H1 (cell line): ENCODE results near the gene MID1.

ENCODE experiments used
- CBX5 ChIP-seq: fragments of 300-800, 300-1000 bp; sonication (generic); IDR thresholded peaks from 2 replicates; pipeline ENCODE4 v1.7.1; 2016; ENCODE audit warnings: antibody characterized with exemption, low read length, low read depth
- CHD2 ChIP-seq: IDR thresholded peaks from 2 replicates; pipeline ENCODE4 v1.6.1; 2012; ENCODE audit warnings: low read length, improper control_type of control experiment
- EP300 ChIP-seq, 2 experiments: IDR thresholded peaks; 1 replicate in 1 of 2; 2 replicates in 1 of 2; pipeline ENCODE4 v1.6.1; 2011 to 2012; ENCODE audit warnings: low read depth in 2 of 2, low read length in 2 of 2, mild to moderate bottlenecking in 2 of 2, borderline replicate concordance in 1 of 2, inconsistent platforms in 1 of 2, moderate library complexity in 1 of 2
- EZH2 ChIP-seq: fragments of 200-600 bp; sonication (generic); IDR thresholded peaks from 2 replicates; pipeline ENCODE4 v1.7.1; 2012; ENCODE audit warnings: low read depth, mild to moderate bottlenecking, moderate library complexity, low read length, inconsistent platforms; ENCODE audit not compliant: severe bottlenecking
- JUN ChIP-seq: IDR thresholded peaks from 2 replicates; pipeline ENCODE4 v1.6.1; 2011; ENCODE audit warnings: low read depth, mild to moderate bottlenecking, improper control_type of control experiment, low read length
- NRF1 ChIP-seq: IDR thresholded peaks from 2 replicates; pipeline ENCODE4 v1.6.1; 2011; ENCODE audit warnings: mild to moderate bottlenecking, low read depth, low read length, improper control_type of control experiment
- POLR2AphosphoS5 ChIP-seq: IDR thresholded peaks from 2 replicates; pipeline ENCODE4 v1.6.1; 2011; ENCODE audit warnings: low read depth, low read length
- RXRA ChIP-seq: IDR thresholded peaks from 2 replicates; pipeline ENCODE4 v1.6.1; 2011; ENCODE audit warnings: low read depth, mild to moderate bottlenecking, low read length, moderate library complexity; ENCODE audit not compliant: insufficient read depth
- TBP ChIP-seq: IDR thresholded peaks from 2 replicates; pipeline ENCODE4 v1.6.1; 2011; ENCODE audit warnings: low read depth, low read length, improper control_type of control experiment
- ZNF274 ChIP-seq: IDR thresholded peaks from 2 replicates; pipeline ENCODE4 v1.7.0; 2012; ENCODE audit warnings: low read length, borderline replicate concordance; ENCODE audit errors: extremely low read depth
- TF ChIP-seq, protein P1 (sequence below), 3 experiments: IDR thresholded peaks; 1 replicate in 2 of 3; 2 replicates in 1 of 3; pipeline versions ENCODE4 v1.5.1 to v1.6.1; 2011; ENCODE audit warnings: low read length in 3 of 3, mild to moderate bottlenecking in 3 of 3, inconsistent platforms in 2 of 3, low read depth in 1 of 3, moderate library complexity in 1 of 3; ENCODE audit not compliant: insufficient read depth in 1 of 3; ENCODE audit errors: control extremely low read depth in 1 of 3

GRCh38 chrX:10450229-10450958, 170.0 kb downstream of the MID1 start:
- TF ChIP-seq, protein P1, sequence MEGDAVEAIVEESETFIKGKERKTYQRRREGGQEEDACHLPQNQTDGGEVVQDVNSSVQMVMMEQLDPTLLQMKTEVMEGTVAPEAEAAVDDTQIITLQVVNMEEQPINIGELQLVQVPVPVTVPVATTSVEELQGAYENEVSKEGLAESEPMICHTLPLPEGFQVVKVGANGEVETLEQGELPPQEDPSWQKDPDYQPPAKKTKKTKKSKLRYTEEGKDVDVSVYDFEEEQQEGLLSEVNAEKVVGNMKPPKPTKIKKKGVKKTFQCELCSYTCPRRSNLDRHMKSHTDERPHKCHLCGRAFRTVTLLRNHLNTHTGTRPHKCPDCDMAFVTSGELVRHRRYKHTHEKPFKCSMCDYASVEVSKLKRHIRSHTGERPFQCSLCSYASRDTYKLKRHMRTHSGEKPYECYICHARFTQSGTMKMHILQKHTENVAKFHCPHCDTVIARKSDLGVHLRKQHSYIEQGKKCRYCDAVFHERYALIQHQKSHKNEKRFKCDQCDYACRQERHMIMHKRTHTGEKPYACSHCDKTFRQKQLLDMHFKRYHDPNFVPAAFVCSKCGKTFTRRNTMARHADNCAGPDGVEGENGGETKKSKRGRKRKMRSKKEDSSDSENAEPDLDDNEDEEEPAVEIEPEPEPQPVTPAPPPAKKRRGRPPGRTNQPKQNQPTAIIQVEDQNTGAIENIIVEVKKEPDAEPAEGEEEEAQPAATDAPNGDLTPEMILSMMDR (IDR thresholded peaks at IDR 0.05; ENCODE audit: control extremely low read depth in 1 of 3, insufficient read depth in 1 of 3, low read depth in 1 of 3, low read length in 3 of 3) = no peak
- TF ChIP-seq JUN = no peak
- TF ChIP-seq EP300 (IDR thresholded peaks at IDR 0.05; ENCODE audit: borderline replicate concordance in 1 of 2, low read depth in 2 of 2, low read length in 2 of 2) = no peak
- no peak for TF ChIP-seq TBP
- no peak for TF ChIP-seq CHD2
- TF ChIP-seq NRF1 = no peak
- no peak for TF ChIP-seq CBX5
- TF ChIP-seq POLR2AphosphoS5 = no peak
- TF ChIP-seq ZNF274 = no peak
- TF ChIP-seq EZH2 = no peak
- TF ChIP-seq RXRA = no peak
